ENCODE results near the gene DNAJC15. TPM values are rescaled to one million over a fixed set of nuclear protein-coding genes. Genes with fewer than 3 reads are reported as not detected.

DNAJC15 gene
- total RNA-seq, 1 donor from 2014 or later = 18.8 TPM

- H3K4me3 Mint-ChIP-seq (ENCODE audit: low read depth) = no peak overlapping the region
- H3K4me1 Mint-ChIP-seq (ENCODE audit: low read depth) = peaks cover 10% of the 10 kb centered on the region
- H3K9me3 Mint-ChIP-seq = no peaks in the 10 kb centered on the region
- no peak for DNase-seq (ENCODE audit: low spot score)
- no peaks in the 10 kb centered on the region for H3K36me3 Mint-ChIP-seq (ENCODE audit: low read depth)
- H3K27ac Mint-ChIP-seq = no peak overlapping the region
- intact Hi-C loops (cut with micrococcal nuclease) = no loop called here
- peaks cover 11% of the 10 kb centered on the region for H3K27me3 Mint-ChIP-seq (ENCODE audit: low read depth)
Measured at GRCh38 chr13:43128504-43128961, 105.1 kb downstream of the DNAJC15 start.

- Mint-ChIP-seq H3K9me3 (no peaks in the 10 kb centered on the region), H3K4me1 (ENCODE audit: low read depth) (peaks cover 10% of the 10 kb centered on the region), H3K27me3 (ENCODE audit: low read depth) (peaks cover 14% of the 10 kb centered on the region), H3K36me3 (ENCODE audit: low read depth) (no peaks in the 10 kb centered on the region), H3K4me3 (ENCODE audit: low read depth) (no peak overlapping the region), H3K27ac (no peak overlapping the region)
- intact Hi-C loops (cut with micrococcal nuclease) = no loop called here
- DNase-seq (ENCODE audit: low spot score) = no peak
Measured at GRCh38 chr13:43129066-43129465, 105.7 kb downstream of the DNAJC15 start.

GRCh38 chr13:43129511-43130110, 106.2 kb downstream of the DNAJC15 start:
- H3K9me3 Mint-ChIP-seq = no peaks in the 10 kb centered on the region
- H3K27me3 Mint-ChIP-seq (ENCODE audit: low read depth) = peaks cover 14% of the 10 kb centered on the region
- DNase-seq (ENCODE audit: low spot score) = no peak
- H3K27ac Mint-ChIP-seq = no peak overlapping the region
- intact Hi-C loops (cut with micrococcal nuclease) = no loop called here
- no peak overlapping the region for H3K4me3 Mint-ChIP-seq (ENCODE audit: low read depth)
- H3K36me3 Mint-ChIP-seq (ENCODE audit: low read depth) = no peaks in the 10 kb centered on the region
- H3K4me1 Mint-ChIP-seq (ENCODE audit: low read depth) = peaks cover 10% of the 10 kb centered on the region

GRCh38 chr13:43132257-43132656, 108.9 kb downstream of the DNAJC15 start:
- peaks cover 10% of the 10 kb centered on the region for H3K4me1 Mint-ChIP-seq (ENCODE audit: low read depth)
- no peak overlapping the region for H3K4me3 Mint-ChIP-seq (ENCODE audit: low read depth)
- peaks cover 14% of the 10 kb centered on the region for H3K27me3 Mint-ChIP-seq (ENCODE audit: low read depth)
- no peak overlapping the region for H3K27ac Mint-ChIP-seq
- H3K36me3 Mint-ChIP-seq (ENCODE audit: low read depth) = no peaks in the 10 kb centered on the region
- H3K9me3 Mint-ChIP-seq = no peaks in the 10 kb centered on the region
- intact Hi-C loops (cut with micrococcal nuclease) = loop anchor here (1.0 kb wide), 1 partner anchor 162 kb away; no protein-coding TSS in a partner anchor
- DNase-seq (ENCODE audit: low spot score) = no peak

- H3K4me1 Mint-ChIP-seq (ENCODE audit: low read depth) = peaks cover 4% of the 10 kb centered on the region
- no peak overlapping the region for H3K27ac Mint-ChIP-seq
- intact Hi-C loops (cut with micrococcal nuclease) = loop anchor here (1.0 kb wide), 1 partner anchor 163 kb away; no protein-coding TSS in a partner anchor
- no peak overlapping the region for H3K4me3 Mint-ChIP-seq (ENCODE audit: low read depth)
- DNase-seq (ENCODE audit: low spot score) = no peak
- no peaks in the 10 kb centered on the region for H3K9me3 Mint-ChIP-seq
- peaks cover 14% of the 10 kb centered on the region for H3K27me3 Mint-ChIP-seq (ENCODE audit: low read depth)
- H3K36me3 Mint-ChIP-seq (ENCODE audit: low read depth) = no peaks in the 10 kb centered on the region
Measured at GRCh38 chr13:43132911-43133310, 109.5 kb downstream of the DNAJC15 start.

- no peaks in the 10 kb centered on the region for H3K36me3 Mint-ChIP-seq (ENCODE audit: low read depth)
- H3K4me3 Mint-ChIP-seq (ENCODE audit: low read depth) = no peak overlapping the region
- H3K27ac Mint-ChIP-seq = no peak overlapping the region
- no peaks in the 10 kb centered on the region for H3K9me3 Mint-ChIP-seq
- DNase-seq (ENCODE audit: low spot score) = no peak
- peaks cover 21% of the 10 kb centered on the region for H3K27me3 Mint-ChIP-seq (ENCODE audit: low read depth)
- intact Hi-C loops (cut with micrococcal nuclease) = no loop called here
- H3K4me1 Mint-ChIP-seq (ENCODE audit: low read depth) = no peaks in the 10 kb centered on the region
Measured at GRCh38 chr13:43133792-43134191, 110.4 kb downstream of the DNAJC15 start.

- Mint-ChIP-seq H3K27me3 (ENCODE audit: low read depth) (peaks cover 20% of the 10 kb centered on the region), H3K27ac (no peak overlapping the region), H3K4me3 (ENCODE audit: low read depth) (no peak overlapping the region), H3K36me3 (ENCODE audit: low read depth) (no peaks in the 10 kb centered on the region), H3K9me3 (no peaks in the 10 kb centered on the region), H3K4me1 (ENCODE audit: low read depth) (no peaks in the 10 kb centered on the region)
- intact Hi-C loops (cut with micrococcal nuclease) = no loop called here
- DNase-seq (ENCODE audit: low spot score) = no peak
Measured at GRCh38 chr13:43134868-43135267, 111.5 kb downstream of the DNAJC15 start.

GRCh38 chr13:43135516-43135915, 112.1 kb downstream of the DNAJC15 start:
- no peak for DNase-seq (ENCODE audit: low spot score)
- no peaks in the 10 kb centered on the region for H3K4me1 Mint-ChIP-seq (ENCODE audit: low read depth)
- H3K27me3 Mint-ChIP-seq (ENCODE audit: low read depth) = peaks cover 20% of the 10 kb centered on the region
- H3K9me3 Mint-ChIP-seq = no peaks in the 10 kb centered on the region
- H3K36me3 Mint-ChIP-seq (ENCODE audit: low read depth) = no peaks in the 10 kb centered on the region
- no peak overlapping the region for H3K27ac Mint-ChIP-seq
- H3K4me3 Mint-ChIP-seq (ENCODE audit: low read depth) = no peak overlapping the region
- intact Hi-C loops (cut with micrococcal nuclease) = no loop called here

- intact Hi-C loops (cut with micrococcal nuclease) = no loop called here
- DNase-seq (ENCODE audit: low spot score) = no peak
- H3K27me3 Mint-ChIP-seq (ENCODE audit: low read depth) = peaks cover 20% of the 10 kb centered on the region
- no peaks in the 10 kb centered on the region for H3K36me3 Mint-ChIP-seq (ENCODE audit: low read depth)
- H3K4me1 Mint-ChIP-seq (ENCODE audit: low read depth) = no peaks in the 10 kb centered on the region
- H3K9me3 Mint-ChIP-seq = no peaks in the 10 kb centered on the region
- H3K4me3 Mint-ChIP-seq (ENCODE audit: low read depth) = no peak overlapping the region
- H3K27ac Mint-ChIP-seq = no peak overlapping the region
Measured at GRCh38 chr13:43136920-43137575, 113.7 kb downstream of the DNAJC15 start.

GRCh38 chr13:43139211-43139610, 115.8 kb downstream of the DNAJC15 start:
- Mint-ChIP-seq H3K36me3 (ENCODE audit: low read depth) (no peaks in the 10 kb centered on the region), H3K4me3 (ENCODE audit: low read depth) (no peak overlapping the region), H3K4me1 (ENCODE audit: low read depth) (no peaks in the 10 kb centered on the region), H3K27me3 (ENCODE audit: low read depth) (peaks cover 19% of the 10 kb centered on the region), H3K9me3 (no peaks in the 10 kb centered on the region), H3K27ac (no peak overlapping the region)
- intact Hi-C loops (cut with micrococcal nuclease) = no loop called here
- no peak for DNase-seq (ENCODE audit: low spot score)

GRCh38 chr13:43139921-43140320, 116.5 kb downstream of the DNAJC15 start:
- H3K27me3 Mint-ChIP-seq (ENCODE audit: low read depth) = peaks cover 21% of the 10 kb centered on the region
- no peaks in the 10 kb centered on the region for H3K9me3 Mint-ChIP-seq
- intact Hi-C loops (cut with micrococcal nuclease) = no loop called here
- no peak overlapping the region for H3K4me3 Mint-ChIP-seq (ENCODE audit: low read depth)
- no peak overlapping the region for H3K27ac Mint-ChIP-seq
- H3K4me1 Mint-ChIP-seq (ENCODE audit: low read depth) = no peaks in the 10 kb centered on the region
- no peak for DNase-seq (ENCODE audit: low spot score)
- H3K36me3 Mint-ChIP-seq (ENCODE audit: low read depth) = no peaks in the 10 kb centered on the region

GRCh38 chr13:43140985-43141384, 117.6 kb downstream of the DNAJC15 start:
- Mint-ChIP-seq H3K27me3 (ENCODE audit: low read depth) (peaks cover 25% of the 10 kb centered on the region), H3K9me3 (no peaks in the 10 kb centered on the region), H3K4me1 (ENCODE audit: low read depth) (no peaks in the 10 kb centered on the region), H3K36me3 (ENCODE audit: low read depth) (no peaks in the 10 kb centered on the region), H3K27ac (no peak overlapping the region), H3K4me3 (ENCODE audit: low read depth) (no peak overlapping the region)
- no peak for DNase-seq (ENCODE audit: low spot score)
- intact Hi-C loops (cut with micrococcal nuclease) = no loop called here

- Mint-ChIP-seq H3K27ac (no peak overlapping the region), H3K4me1 (ENCODE audit: low read depth) (no peaks in the 10 kb centered on the region), H3K9me3 (no peaks in the 10 kb centered on the region), H3K36me3 (ENCODE audit: low read depth) (no peaks in the 10 kb centered on the region), H3K27me3 (ENCODE audit: low read depth) (peaks cover 30% of the 10 kb centered on the region), H3K4me3 (ENCODE audit: low read depth) (no peak overlapping the region)
- intact Hi-C loops (cut with micrococcal nuclease) = no loop called here
- no peak for DNase-seq (ENCODE audit: low spot score)
Measured at GRCh38 chr13:43141685-43142084, 118.3 kb downstream of the DNAJC15 start.

Data from activated T-helper 2 cell treated with anti-CD3 and anti-CD28 coated beads, Interferon-gamma antibody, Interleukin-2, Interleukin-4, amounts not matched to agents 10 μg/mL and 5 μg/mL and 100 μg/mL, durations not matched to agents 14 hours and 24 hours and 36 hours (primary cell).